GM18498 (cell line): Measurements from ENCODE around the gene BAZ2B.

Experiments
- ATAC-seq: cut with Tn5 transposase; IDR thresholded peaks from one replicate; pipeline ENCODE4 v1.9.1; 2021; ENCODE audit warnings: mild to moderate bottlenecking, moderate library complexity; ENCODE audit not compliant: unreplicated experiment

The BAZ2B gene

GRCh38 chr2:159617646-159618045 is 1.3 kb upstream of the BAZ2B start:
- ATAC-seq, result no peak

- no peak for ATAC-seq
Measured at GRCh38 chr2:159617100-159617499, 752 bp upstream of the BAZ2B start.

DNA sequence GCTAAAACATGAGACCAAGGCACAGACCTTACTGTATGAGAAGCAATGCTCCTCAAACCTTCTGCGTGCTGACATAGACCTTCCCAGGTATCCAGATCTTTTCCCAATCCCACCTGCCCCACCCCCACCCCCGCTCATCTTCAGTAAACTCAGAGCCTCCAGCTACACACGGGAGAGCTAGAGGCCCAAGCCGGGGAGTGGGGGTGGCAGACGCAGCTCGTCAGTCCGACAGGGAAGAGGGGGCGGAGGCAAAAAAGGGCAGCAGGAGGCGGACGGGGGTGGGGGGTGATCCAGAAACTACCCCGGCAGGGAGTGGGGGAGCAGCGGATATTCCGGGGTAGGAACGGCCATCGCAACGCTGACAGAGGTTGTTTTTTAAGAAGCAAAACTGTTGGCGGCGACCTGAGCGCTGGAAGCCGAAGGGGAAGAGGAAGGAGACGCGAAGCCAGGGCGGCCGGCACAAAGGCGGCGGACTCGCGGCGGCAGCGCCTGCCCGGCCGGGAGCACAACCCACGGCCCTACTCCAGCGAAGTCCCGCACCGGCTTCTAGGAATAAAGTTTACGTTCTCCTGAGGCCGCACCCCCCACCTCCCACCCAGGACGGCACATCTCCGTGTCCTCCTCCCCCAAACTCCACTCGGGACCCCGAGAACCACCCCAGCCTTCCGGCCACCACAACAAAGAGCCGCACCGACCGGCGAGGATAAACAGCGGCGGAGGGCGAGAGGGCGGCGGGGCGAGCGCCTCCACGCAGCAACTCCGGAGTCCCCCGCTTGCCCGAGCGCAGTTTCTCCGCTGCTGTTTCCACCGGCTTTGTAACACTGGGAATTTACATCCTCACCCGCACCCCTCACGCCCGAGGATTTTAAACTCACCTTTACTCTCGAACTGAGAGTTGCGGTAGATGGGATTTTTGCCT is 722 bp downstream of the BAZ2B start:
- ATAC-seq, result peak; percentile 68

DNA sequence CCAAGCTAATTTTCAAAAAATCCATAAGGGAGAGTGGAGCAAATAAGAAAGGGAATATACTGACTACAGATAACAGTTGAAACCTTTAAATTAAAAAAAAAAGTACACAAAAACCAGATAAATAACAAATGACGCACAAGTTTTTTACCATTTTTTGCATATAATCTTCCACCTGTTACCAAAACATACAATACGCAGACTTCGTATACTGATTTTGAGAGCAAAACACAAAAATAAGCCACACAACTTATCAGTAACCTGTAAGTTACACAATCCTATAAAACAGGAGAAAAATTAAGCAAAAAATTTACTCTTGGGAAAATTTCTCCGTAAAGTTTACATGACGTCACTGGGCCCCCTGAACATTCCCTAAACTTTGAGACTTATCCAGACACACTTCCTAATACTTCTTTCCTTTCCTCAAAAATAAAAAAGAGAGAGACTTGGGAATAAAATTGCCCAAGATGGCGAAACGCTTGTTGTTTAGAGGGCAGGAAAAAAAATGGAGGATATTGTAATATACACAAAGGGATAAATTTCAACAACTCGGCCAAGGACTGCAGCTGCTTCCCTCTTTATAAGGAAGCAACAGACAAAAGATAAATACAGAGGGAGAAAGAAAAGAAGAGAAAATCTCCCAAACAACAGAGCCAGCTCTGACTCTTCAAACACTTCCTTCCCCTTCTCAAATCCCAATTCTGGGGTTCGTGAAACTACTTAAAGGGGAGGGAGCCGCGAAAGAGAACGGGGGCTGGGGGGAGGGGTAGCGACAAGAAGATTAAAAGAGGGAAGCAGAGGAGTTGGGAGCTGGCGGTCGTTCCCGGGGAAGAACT is 1.6 kb downstream of the BAZ2B start:
- ATAC-seq, result peak; percentile 13

GRCh38 chr2:159613651-159614285 is 2.6 kb downstream of the BAZ2B start:
- no peak for ATAC-seq

GRCh38 chr2:159613091-159613490 is 3.3 kb downstream of the BAZ2B start:
- no peak for ATAC-seq

- no peak for ATAC-seq
Measured at GRCh38 chr2:159612255-159612901, 4.0 kb downstream of the BAZ2B start.

GRCh38 chr2:159609811-159610549 is 6.4 kb downstream of the BAZ2B start:
- ATAC-seq, result no peak

DNA sequence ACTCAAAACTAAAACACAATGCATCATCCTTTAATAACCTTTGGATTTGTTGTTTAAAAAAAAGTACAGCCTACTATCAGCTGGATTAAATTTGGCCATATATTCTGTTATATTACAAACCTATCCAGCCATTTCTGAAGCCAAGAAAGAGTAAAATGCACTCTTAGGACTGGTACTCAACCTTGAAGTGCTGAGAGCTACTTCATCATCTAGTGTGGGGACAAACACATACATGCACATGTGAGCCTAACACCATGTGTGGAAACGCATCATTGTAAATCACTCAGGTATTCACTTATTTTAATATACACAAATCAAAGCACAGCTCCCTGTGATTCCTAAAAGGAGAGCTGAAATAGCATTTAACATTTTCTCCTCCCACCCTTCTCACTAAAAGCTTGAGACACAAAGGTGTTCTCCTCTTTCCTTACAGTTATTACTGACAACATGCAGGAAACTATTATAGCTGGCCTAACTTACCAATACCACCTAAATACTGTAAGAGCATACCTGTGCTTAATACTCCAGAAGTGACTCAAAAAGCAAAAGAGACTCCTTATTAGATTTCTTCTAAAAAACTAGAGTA is 7.5 kb downstream of the BAZ2B start:
- ATAC-seq, result no peak

DNA sequence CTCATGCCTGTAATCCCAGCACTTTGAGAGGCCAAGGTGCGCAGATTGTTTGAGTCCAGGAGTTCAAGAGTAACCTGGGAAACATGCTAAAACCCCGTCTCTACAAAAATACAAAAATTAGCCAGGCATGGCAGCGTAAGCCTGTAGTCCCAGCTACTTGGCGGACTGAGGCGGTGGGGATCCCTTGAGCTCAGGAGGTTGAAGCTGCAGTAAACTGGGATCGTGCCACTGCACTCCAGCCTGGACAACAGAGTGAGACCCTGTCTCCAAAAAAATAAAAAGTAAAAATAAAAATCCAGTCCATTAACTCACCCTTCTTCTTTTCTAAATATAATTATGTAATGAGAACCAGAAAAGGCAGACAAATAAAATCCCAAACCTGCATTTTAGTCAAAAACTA is 8.2 kb downstream of the BAZ2B start:
- ATAC-seq, result no peak

DNA sequence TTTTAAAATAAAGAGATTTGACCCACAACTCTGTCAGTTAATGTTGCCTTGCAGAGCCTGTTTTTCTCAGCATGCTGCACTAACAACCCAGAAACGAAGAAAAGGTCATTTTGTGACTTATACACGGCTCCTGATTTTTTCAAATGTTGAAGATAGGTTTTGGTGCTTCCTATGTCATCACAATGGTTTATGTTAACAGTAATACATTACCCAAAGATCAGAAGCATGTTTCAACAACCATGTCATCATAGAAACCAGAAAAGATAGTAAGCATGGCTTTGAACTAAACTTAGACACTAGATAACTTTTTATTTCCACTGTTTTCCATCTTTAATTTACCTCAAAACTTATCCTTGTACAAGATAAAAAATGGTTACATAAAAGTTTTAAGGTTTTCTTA is 10.1 kb downstream of the BAZ2B start:
- no peak for ATAC-seq

GRCh38 chr2:159605441-159606178 is 10.7 kb downstream of the BAZ2B start:
- no peak for ATAC-seq

- no peak for ATAC-seq
Measured at GRCh38 chr2:159604159-159604558, 12.2 kb downstream of the BAZ2B start.

DNA sequence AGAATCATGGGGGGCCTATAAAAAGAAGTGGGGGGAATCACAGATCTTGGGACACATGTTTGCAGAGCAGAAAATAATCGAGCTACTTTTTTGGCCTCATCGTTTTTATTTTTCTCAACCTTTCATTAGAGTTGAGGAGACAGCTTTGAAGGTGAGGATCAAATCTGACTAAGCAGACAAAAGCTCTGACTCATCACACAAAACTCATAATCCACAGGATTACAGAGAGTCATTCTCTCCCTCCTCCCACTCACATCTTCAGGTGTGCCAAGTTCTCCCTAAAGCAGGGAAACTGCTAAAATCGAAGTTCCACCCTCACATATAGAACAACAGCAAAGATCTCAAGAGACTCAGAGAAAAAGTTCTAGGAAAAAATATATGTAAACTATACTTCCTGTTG is 15.6 kb downstream of the BAZ2B start:
- no peak for ATAC-seq

DNA sequence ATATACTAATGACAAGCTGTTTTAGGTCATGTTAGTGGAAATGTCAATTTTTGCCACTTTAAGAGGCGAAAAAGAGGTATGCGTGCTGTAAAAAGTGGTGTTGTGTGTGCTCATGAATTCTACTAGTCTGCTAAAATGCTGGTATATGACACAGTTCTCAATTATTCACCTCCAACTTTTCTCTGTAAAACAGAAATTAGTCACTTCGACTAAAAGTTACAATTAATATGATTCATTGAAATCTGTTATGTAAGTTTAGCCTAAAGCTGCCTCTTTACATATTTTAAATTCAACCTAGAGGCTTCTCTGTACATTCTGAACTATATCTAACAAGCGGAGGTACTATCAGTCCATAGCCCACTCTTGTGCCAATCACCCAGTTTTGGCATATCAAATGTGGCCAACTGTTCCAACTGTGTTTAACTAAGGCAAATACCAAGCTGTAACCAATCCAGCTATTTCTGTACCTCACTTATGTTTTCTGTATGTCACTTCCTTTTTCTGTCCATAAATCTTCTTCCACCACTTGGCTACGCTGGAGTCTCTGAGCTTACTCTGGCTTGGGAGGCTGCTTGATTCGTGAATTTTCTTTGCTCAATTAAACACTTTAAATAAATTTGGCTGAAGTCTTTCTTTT is 20.8 kb downstream of the BAZ2B start:
- no peak for ATAC-seq

DNA sequence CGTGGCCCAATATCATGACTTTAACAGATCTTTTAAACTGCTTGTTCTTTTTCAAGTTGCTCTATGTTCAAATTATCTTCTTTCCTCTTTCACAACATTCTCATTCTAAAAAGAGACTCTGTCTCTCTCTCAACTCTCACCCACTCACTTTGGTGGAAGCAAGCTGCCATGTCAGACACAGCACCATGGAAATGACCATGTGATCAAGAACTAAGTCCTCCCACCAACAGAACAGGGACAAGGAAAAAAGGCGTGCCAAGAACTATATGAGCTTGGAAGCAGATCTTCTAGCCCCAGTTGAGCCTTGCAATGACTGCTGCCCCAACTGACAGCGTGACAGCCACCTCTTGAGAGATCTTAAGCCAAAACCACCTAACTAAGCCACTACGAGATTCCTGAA is 23.9 kb downstream of the BAZ2B start:
- no peak for ATAC-seq

DNA sequence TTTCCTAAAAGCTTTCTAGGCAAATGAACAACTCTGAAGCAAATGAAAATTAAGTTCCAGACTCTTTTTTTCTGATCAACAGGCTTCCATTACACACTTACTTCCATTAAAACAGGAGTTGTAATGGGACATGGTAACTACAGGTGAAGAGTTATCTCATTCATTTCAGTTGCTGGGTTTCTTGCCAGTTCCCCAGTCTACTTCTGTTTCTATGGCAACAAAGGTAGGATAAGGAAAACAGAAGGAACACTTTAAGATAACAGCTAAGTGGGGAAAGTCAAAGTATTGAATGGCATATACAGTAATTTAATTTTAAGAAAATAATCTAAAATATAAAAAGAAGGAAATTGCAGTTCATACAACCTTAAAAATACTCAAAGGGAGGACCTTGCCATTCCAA is 25.1 kb downstream of the BAZ2B start:
- no peak for ATAC-seq

DNA sequence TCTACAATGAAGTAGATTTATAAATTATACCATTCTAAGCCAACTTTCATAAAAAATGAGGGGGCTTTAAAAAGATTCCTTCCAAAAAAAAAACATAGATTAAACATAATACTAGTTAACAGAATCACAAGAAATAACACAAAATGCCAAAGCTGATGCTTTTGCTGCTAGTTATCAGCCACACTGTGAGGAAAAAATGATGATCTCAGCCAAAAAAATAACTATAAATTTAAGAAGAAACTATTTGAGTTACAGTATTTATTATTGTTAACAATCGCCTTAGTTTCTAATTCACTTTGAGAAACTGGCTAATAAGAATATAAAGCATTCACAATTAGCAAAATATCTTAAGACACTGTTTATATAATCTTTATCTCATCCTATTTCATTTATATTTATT is 27.1 kb downstream of the BAZ2B start:
- ATAC-seq, result no peak

- ATAC-seq, result no peak
Measured at GRCh38 chr2:159586034-159586433, 30.3 kb downstream of the BAZ2B start.
